ENCODE measurements around the gene OTOG.
A peak's percentile ranks its signal among the peaks of the same experiment; 100 is the strongest.

The OTOG gene

GRCh38 chr11:17594686-17595192 is 47.7 kb downstream of the OTOG start:
- Histone ChIP-seq H3K36me3 (no peaks in the 10 kb centered on the region), H3K4me3 (no peak overlapping the region), H3K27me3 (0 out of 2 replicates have a peak, but pooled peaks cover 3% of the 10 kb centered on the region), H3K9me3 (no peaks in the 10 kb centered on the region), H3K27ac (no peak overlapping the region), H3K4me1 (no peaks in the 10 kb centered on the region), H3K9ac (no peak overlapping the region), H4K20me1 (no peaks in the 10 kb centered on the region), H3K4me2 (no peak overlapping the region)
- TF ChIP-seq Cebpa-rat (IDR thresholded peaks at IDR 0.05) = no peak

GRCh38 chr11:17595526-17596309 is 48.7 kb downstream of the OTOG start:
- Histone ChIP-seq H3K4me3 (no peak overlapping the region), H3K27me3 (0 out of 2 replicates have a peak, but pooled peaks cover 3% of the 10 kb centered on the region), H3K4me2 (no peak overlapping the region), H3K9ac (no peak overlapping the region), H3K9me3 (no peaks in the 10 kb centered on the region), H3K36me3 (no peaks in the 10 kb centered on the region), H3K4me1 (peaks cover 6% of the 10 kb centered on the region), H4K20me1 (no peaks in the 10 kb centered on the region), H3K27ac (no peak overlapping the region)
- no peak for TF ChIP-seq Cebpa-rat (IDR thresholded peaks at IDR 0.05)

GRCh38 chr11:17596310-17596669 is 49.2 kb downstream of the OTOG start:
- H4K20me1 ChIP-seq = no peaks in the 10 kb centered on the region

DNA sequence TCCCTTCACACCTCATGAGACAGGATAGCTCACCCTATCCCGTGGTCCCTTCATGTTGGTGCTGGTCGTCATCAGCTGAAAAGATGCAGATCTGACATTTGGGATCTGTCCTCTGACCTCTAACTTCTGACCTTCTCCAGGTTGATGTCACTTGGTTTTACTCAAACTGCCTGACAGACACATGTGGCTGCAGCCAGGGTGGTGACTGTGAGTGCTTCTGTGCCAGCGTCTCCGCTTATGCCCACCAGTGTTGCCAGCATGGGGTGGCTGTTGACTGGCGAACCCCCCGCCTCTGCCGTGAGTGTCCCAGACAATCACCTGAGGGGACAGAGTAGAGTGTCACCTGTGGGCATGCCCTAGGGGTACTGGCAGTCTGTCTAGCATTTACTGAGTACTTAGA is 49.7 kb downstream of the OTOG start:
- Histone ChIP-seq H3K4me1 (peaks cover 14% of the 10 kb centered on the region), H3K4me2 (no peak overlapping the region), H3K27me3 (0 out of 2 replicates have a peak, but pooled peaks cover 3% of the 10 kb centered on the region), H3K4me3 (no peak overlapping the region), H3K9ac (no peak overlapping the region), H3K9me3 (no peaks in the 10 kb centered on the region), H3K36me3 (no peaks in the 10 kb centered on the region), H3K27ac (no peak overlapping the region), H4K20me1 (no peaks in the 10 kb centered on the region)
- TF ChIP-seq Cebpa-rat (IDR thresholded peaks at IDR 0.05) = no peak

More at GRCh38 chr11:17596310-17596669, 49.2 kb downstream of the OTOG start:
- Histone ChIP-seq H3K4me1 (peaks cover 11% of the 10 kb centered on the region), H3K36me3 (no peaks in the 10 kb centered on the region), H3K27ac (no peak overlapping the region), H3K27me3 (0 out of 2 replicates have a peak, but pooled peaks cover 3% of the 10 kb centered on the region), H3K9me3 (no peaks in the 10 kb centered on the region), H3K4me3 (no peak overlapping the region), H3K9ac (no peak overlapping the region), H3K4me2 (no peak overlapping the region)
- TF ChIP-seq Cebpa-rat (IDR thresholded peaks at IDR 0.05) = no peak

DNA sequence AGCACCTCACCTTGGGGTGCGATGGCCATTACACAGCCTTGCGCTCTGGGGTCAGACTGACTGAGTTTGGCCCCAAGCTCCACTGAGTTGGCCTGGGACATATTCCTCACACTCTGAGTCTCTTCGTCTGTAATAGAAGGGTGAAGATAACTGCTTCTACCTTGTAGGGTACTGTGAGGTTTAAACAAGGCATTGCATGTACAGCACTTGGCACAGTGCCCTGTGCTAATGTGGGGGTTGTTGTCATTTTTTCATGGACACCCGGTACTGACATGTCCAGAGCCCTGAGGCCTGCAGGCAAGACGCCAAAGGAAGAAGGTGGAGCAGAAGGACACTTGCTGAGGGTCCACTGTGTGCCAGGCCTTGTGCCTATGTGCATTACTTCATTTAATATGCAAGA is 50.7 kb downstream of the OTOG start:
- Histone ChIP-seq H3K4me2 (no peak overlapping the region), H3K4me3 (no peak overlapping the region), H3K9me3 (no peaks in the 10 kb centered on the region), H3K27me3 (0 out of 2 replicates have a peak, but pooled peaks cover 3% of the 10 kb centered on the region), H4K20me1 (no peaks in the 10 kb centered on the region), H3K4me1 (peaks cover 19% of the 10 kb centered on the region), H3K27ac (no peak overlapping the region), H3K36me3 (no peaks in the 10 kb centered on the region), H3K9ac (no peak overlapping the region)
- no peak for TF ChIP-seq Cebpa-rat (IDR thresholded peaks at IDR 0.05)

GRCh38 chr11:17598700-17599459 is 51.8 kb downstream of the OTOG start:
- Histone ChIP-seq H3K4me1 (peaks cover 19% of the 10 kb centered on the region), H3K9me3 (no peaks in the 10 kb centered on the region), H3K4me3 (no peak overlapping the region), H3K27me3 (no peaks in the 10 kb centered on the region), H4K20me1 (no peaks in the 10 kb centered on the region), H3K9ac (no peak overlapping the region), H3K4me2 (no peak overlapping the region), H3K27ac (no peak overlapping the region), H3K36me3 (no peaks in the 10 kb centered on the region)
- TF ChIP-seq Cebpa-rat (IDR thresholded peaks at IDR 0.05) = no peak

GRCh38 chr11:17599460-17599925 is 52.4 kb downstream of the OTOG start:
- Histone ChIP-seq H3K27ac (no peak overlapping the region), H4K20me1 (no peaks in the 10 kb centered on the region), H3K27me3 (no peaks in the 10 kb centered on the region), H3K36me3 (no peaks in the 10 kb centered on the region), H3K4me1 (peaks cover 20% of the 10 kb centered on the region), H3K4me2 (no peak overlapping the region), H3K9me3 (no peaks in the 10 kb centered on the region), H3K9ac (no peak overlapping the region), H3K4me3 (no peak overlapping the region)
- no peak for TF ChIP-seq Cebpa-rat (IDR thresholded peaks at IDR 0.05)

- Histone ChIP-seq H3K27ac (no peak overlapping the region), H3K36me3 (no peaks in the 10 kb centered on the region), H3K9me3 (no peaks in the 10 kb centered on the region), H4K20me1 (no peaks in the 10 kb centered on the region), H3K27me3 (no peaks in the 10 kb centered on the region), H3K4me2 (peak overlapping the region; percentile 28; the same call in 1 of the 2 replicates), H3K4me3 (no peak overlapping the region), H3K9ac (no peak overlapping the region), H3K4me1 (peaks cover 31% of the 10 kb centered on the region)
- no peak for TF ChIP-seq Cebpa-rat (IDR thresholded peaks at IDR 0.05)
Measured at GRCh38 chr11:17600316-17601255, 53.5 kb downstream of the OTOG start.

- Histone ChIP-seq H3K4me1 (peaks cover 38% of the 10 kb centered on the region), H3K4me3 (no peak overlapping the region), H3K27me3 (no peaks in the 10 kb centered on the region), H3K9ac (no peak overlapping the region), H3K27ac (no peak overlapping the region), H3K36me3 (no peaks in the 10 kb centered on the region), H3K4me2 (peak overlapping the region; percentile 34), H4K20me1 (no peaks in the 10 kb centered on the region), H3K9me3 (no peaks in the 10 kb centered on the region)
- TF ChIP-seq Cebpa-rat (IDR thresholded peaks at IDR 0.05) = no peak
Measured at GRCh38 chr11:17601256-17601671, 54.2 kb downstream of the OTOG start.

All from BLaER1 (cell line).